Nephron (organoid): ENCODE measurements around the gene PNMT.
"Not testable (repeated sequence)": the region's sequence is repeated elsewhere in the genome, so short reads cannot be mapped to it uniquely, and the experiment has no call there.

ENCODE experiments used
- H3K27ac Mint-ChIP-seq, 3 experiments: 2 replicates each; pipeline ENCODE4 v1.8.0; 2020; ENCODE audit warnings: mixed read lengths in 3 of 3, mild to moderate bottlenecking in 2 of 3, moderate library complexity in 1 of 3
- H3K27me3 Mint-ChIP-seq: 2 replicates; pipeline ENCODE4 v1.8.0; 2021; ENCODE audit warnings: low read depth, mild to moderate bottlenecking, moderate library complexity, mixed read lengths
- H3K36me3 Mint-ChIP-seq: 2 replicates; pipeline ENCODE4 v1.8.0; 2020; ENCODE audit warnings: low read depth, mixed read lengths
- H3K4me1 Mint-ChIP-seq: 2 replicates; pipeline ENCODE4 v1.8.0; 2020; ENCODE audit warnings: mixed read lengths
- H3K4me3 Mint-ChIP-seq, 3 experiments: 2 replicates each; pipeline ENCODE4 v1.8.0; 2020; ENCODE audit warnings: mild to moderate bottlenecking in 3 of 3, mixed read lengths in 3 of 3, moderate library complexity in 2 of 3
- H3K9me3 Mint-ChIP-seq: 2 replicates; pipeline ENCODE4 v1.8.0; 2020; ENCODE audit warnings: mixed read lengths
- CTCF ChIP-seq, 3 experiments: fragments of 200-600 bp; sonication (generic); IDR thresholded peaks; one replicate each; pipeline ENCODE4 v1.5.0; 2021; ENCODE audit warnings: antibody characterized with exemption in 3 of 3; ENCODE audit not compliant: unreplicated experiment in 3 of 3

The PNMT gene

GRCh38 chr17:39705786-39706348, 37.6 kb downstream of the PNMT start:
- peaks cover 32% of the 10 kb centered on the region for H3K36me3 Mint-ChIP-seq
- peak overlapping the region in 2 of 3 experiments; percentile 34 to 72 for H3K27ac Mint-ChIP-seq
- H3K4me1 Mint-ChIP-seq = peaks cover 66% of the 10 kb centered on the region
- H3K4me3 Mint-ChIP-seq = peak overlapping the region in 2 of 3 experiments; percentile 19 to 65
- H3K27me3 Mint-ChIP-seq = no peaks in the 10 kb centered on the region
- no peaks in the 10 kb centered on the region for H3K9me3 Mint-ChIP-seq
- no peak for TF ChIP-seq CTCF (IDR thresholded peaks at IDR 0.05; ENCODE audit: unreplicated experiment in 3 of 3)

GRCh38 chr17:39706383-39706782, 38.1 kb downstream of the PNMT start:
- Mint-ChIP-seq H3K27me3 (no peaks in the 10 kb centered on the region), H3K27ac (no peak overlapping the region), H3K4me1 (peaks cover 62% of the 10 kb centered on the region), H3K4me3 (no peak overlapping the region), H3K9me3 (no peaks in the 10 kb centered on the region), H3K36me3 (peaks cover 32% of the 10 kb centered on the region)
- TF ChIP-seq CTCF (IDR thresholded peaks at IDR 0.05; ENCODE audit: unreplicated experiment in 3 of 3) = no peak

- peaks cover 38% of the 10 kb centered on the region for H3K36me3 Mint-ChIP-seq
- no peak for TF ChIP-seq CTCF (IDR thresholded peaks at IDR 0.05; ENCODE audit: unreplicated experiment in 3 of 3)
- H3K4me3 Mint-ChIP-seq = peak overlapping the region in 1 of 3 experiments; percentile 3
- no peaks in the 10 kb centered on the region for H3K9me3 Mint-ChIP-seq
- no peaks in the 10 kb centered on the region for H3K27me3 Mint-ChIP-seq
- peaks cover 56% of the 10 kb centered on the region for H3K4me1 Mint-ChIP-seq
- H3K27ac Mint-ChIP-seq = no peak overlapping the region
Observed at GRCh38 chr17:39706921-39707337, 38.7 kb downstream of the PNMT start.

- Mint-ChIP-seq H3K4me1 (peaks cover 33% of the 10 kb centered on the region), H3K36me3 (peaks cover 42% of the 10 kb centered on the region), H3K4me3 (no peak overlapping the region), H3K27ac (no peak overlapping the region), H3K9me3 (no peaks in the 10 kb centered on the region), H3K27me3 (no peaks in the 10 kb centered on the region)
- TF ChIP-seq CTCF (IDR thresholded peaks at IDR 0.05; ENCODE audit: unreplicated experiment in 3 of 3) = no peak
Observed at GRCh38 chr17:39709319-39709997, 41.2 kb downstream of the PNMT start.

GRCh38 chr17:39709998-39710964, 42.0 kb downstream of the PNMT start:
- H3K27me3 Mint-ChIP-seq = no peaks in the 10 kb centered on the region
- TF ChIP-seq CTCF (IDR thresholded peaks at IDR 0.05; ENCODE audit: unreplicated experiment in 3 of 3) = no peak
- peaks cover 46% of the 10 kb centered on the region for H3K36me3 Mint-ChIP-seq
- no peak overlapping the region for H3K27ac Mint-ChIP-seq
- H3K9me3 Mint-ChIP-seq = no peaks in the 10 kb centered on the region
- no peak overlapping the region for H3K4me3 Mint-ChIP-seq
- peaks cover 25% of the 10 kb centered on the region for H3K4me1 Mint-ChIP-seq

- not testable (repeated sequence) for H3K27me3 Mint-ChIP-seq, H3K27ac Mint-ChIP-seq, H3K4me3 Mint-ChIP-seq, H3K9me3 Mint-ChIP-seq
- peaks cover 17% of the 10 kb centered on the region for H3K4me1 Mint-ChIP-seq
- peaks cover 46% of the 10 kb centered on the region for H3K36me3 Mint-ChIP-seq
Observed at GRCh38 chr17:39711071-39711470, 42.8 kb downstream of the PNMT start.
